B cell (primary cell): Measurements from ENCODE around the gene ZNF441. TPM values are rescaled to one million over a fixed set of nuclear protein-coding genes. Genes with fewer than 3 reads are reported as not detected.
A peak's percentile ranks its signal among the peaks of the same experiment; 100 is the strongest.
"Not testable (repeated sequence)": the region's sequence is repeated elsewhere in the genome, so short reads cannot be mapped to it uniquely, and the experiment has no call there.

Source experiments
- ATAC-seq: fragments of 200-7000 bp; cut with Tn5 transposase; one replicate; pipeline ENCODE4 v1.10.0; 2021; ENCODE audit warnings: low read depth, mild to moderate bottlenecking, moderate number of reproducible peaks, moderate library complexity
- CTCF ChIA-PET: fragments of 350-600 bp; sonication (Branson Sonifier 250); formaldehyde crosslinking; loops from one replicate; lab custom pipeline; 2021; ENCODE audit warnings: antibody characterized with exemption, inconsistent platforms; lab: Charles Lee
- POLR2A ChIA-PET: fragments of 350-600 bp; sonication (Branson Sonifier 250); formaldehyde crosslinking; loops from one replicate; lab custom pipeline; 2021; ENCODE audit warnings: antibody characterized with exemption; lab: Charles Lee
- DNase-seq: peaks from one replicate; pipeline ENCODE4 v3.0.0; 2013
- H2AFZ ChIP-seq: 2 replicates; pipeline ENCODE4 v1.6.1; 2012; ENCODE audit warnings: mild to moderate bottlenecking, low read depth, low read length; ENCODE audit not compliant: insufficient read depth, poor library complexity, severe bottlenecking
- H3K27ac ChIP-seq, 2 donors: 1 replicate in 1 of 2; 2 replicates in 1 of 2; pipeline ENCODE4 v1.5.1; 2012 to 2013; ENCODE audit warnings: low read length in 2 of 2, mild to moderate bottlenecking in 2 of 2, moderate library complexity in 1 of 2
- H3K27me3 ChIP-seq, 4 experiments: fragments of 200-600 bp in 1 of 4; sonication (generic) in 1 of 4; replicated peaks in 1 of 4; 1 replicate in 2 of 4; 2 replicates in 2 of 4; pipeline versions ENCODE4 v1.6.1 to v1.7.0; 2013 to 2016; ENCODE audit warnings: low read length in 3 of 4, mild to moderate bottlenecking in 2 of 4, mixed read lengths in 1 of 4, moderate library complexity in 1 of 4; ENCODE audit not compliant: insufficient read depth in 4 of 4, control insufficient read depth in 3 of 4; ENCODE audit errors: control extremely low read depth in 1 of 4
- H3K36me3 ChIP-seq, 2 experiments: replicated peaks in 1 of 2; 1 replicate in 1 of 2; 2 replicates in 1 of 2; pipeline versions ENCODE4 v1.6.1 to v1.7.1; 2013; ENCODE audit warnings: low read length in 1 of 2; ENCODE audit not compliant: insufficient read depth in 2 of 2, control insufficient read depth in 1 of 2; ENCODE audit errors: control extremely low read depth in 1 of 2, extremely low read depth in 1 of 2
- H3K4me1 ChIP-seq, 2 donors: fragments of 200-600 bp in 1 of 2; sonication (generic) in 1 of 2; 1 replicate in 1 of 2; 2 replicates in 1 of 2; pipeline versions ENCODE4 v1.5.1 to v1.6.1; 2013 to 2017; ENCODE audit warnings: low read length in 2 of 2; ENCODE audit not compliant: control insufficient read depth in 2 of 2, insufficient read depth in 2 of 2
- H3K4me2 ChIP-seq: replicated peaks from 2 replicates; pipeline ENCODE3; 2012; ENCODE audit warnings: mild to moderate bottlenecking, low read depth, low read length; ENCODE audit not compliant: poor library complexity, severe bottlenecking
- H3K4me3 ChIP-seq, 5 experiments: fragments of 200-600 bp in 1 of 5; sonication (generic) in 1 of 5; 1 replicate in 3 of 5; 2 replicates in 2 of 5; pipeline versions ENCODE4 v1.5.1 to v1.7.0; 2011 to 2016; ENCODE audit warnings: low read length in 4 of 5, mild to moderate bottlenecking in 4 of 5, low read depth in 2 of 5, control low read depth in 1 of 5, moderate library complexity in 1 of 5; ENCODE audit not compliant: insufficient read depth in 1 of 5; ENCODE audit errors: control extremely low read depth in 1 of 5, extremely low read depth in 1 of 5
- H3K79me2 ChIP-seq: fragments of 200-600 bp; sonication (generic); one replicate; pipeline ENCODE4 v1.6.0; 2016; ENCODE audit warnings: low read length; ENCODE audit not compliant: control insufficient read depth, insufficient read depth
- H3K9ac ChIP-seq: fragments of 200-600 bp; sonication (generic); 2 replicates; pipeline ENCODE4 v1.6.1; 2017; ENCODE audit warnings: mild to moderate bottlenecking, low read length, moderate library complexity
- H3K9me3 ChIP-seq, 3 donors: one replicate each; pipeline versions ENCODE4 v1.6.1 to v1.7.1; 2013; ENCODE audit warnings: low read length in 2 of 3; ENCODE audit not compliant: control insufficient read depth in 2 of 3, insufficient read depth in 1 of 3; ENCODE audit errors: control extremely low read depth in 1 of 3
- H4K20me1 ChIP-seq: 2 replicates; pipeline ENCODE4 v1.6.0; 2012; ENCODE audit warnings: mild to moderate bottlenecking, low read length; ENCODE audit not compliant: insufficient read depth, control insufficient read depth, poor library complexity, severe bottlenecking
- H3K27ac Mint-ChIP-seq: one replicate; pipeline ENCODE4 v1.8.0; 2021; ENCODE audit warnings: mixed read lengths
- H3K27me3 Mint-ChIP-seq: one replicate; pipeline ENCODE4 v1.8.0; 2021; ENCODE audit warnings: mixed read lengths
- H3K4me1 Mint-ChIP-seq: one replicate; pipeline ENCODE4 v1.8.0; 2021; ENCODE audit warnings: mixed read lengths
- H3K4me3 Mint-ChIP-seq: one replicate; pipeline ENCODE4 v1.8.0; 2021; ENCODE audit warnings: mixed read lengths
- H3K9me3 Mint-ChIP-seq: one replicate; pipeline ENCODE4 v1.8.0; 2022; ENCODE audit warnings: mixed read lengths; ENCODE audit not compliant: insufficient read depth
- EZH2 ChIP-seq: IDR thresholded peaks from 2 replicates; pipeline ENCODE4 v1.6.1; 2012; ENCODE audit warnings: borderline replicate concordance, low read depth, mild to moderate bottlenecking, moderate library complexity, low read length; ENCODE audit not compliant: insufficient read depth, poor library complexity, severe bottlenecking
- WGBS: methylation state at CpG from one replicate; pipeline ENCODE4 v1.1.5; 2013; ENCODE audit warnings: missing lambda C conversion rate; ENCODE audit not compliant: insufficient coverage; 5-methylcytosine and 5-hydroxymethylcytosine counted together
- intact Hi-C: fragments of 100-400 bp; cut with micrococcal nuclease; formaldehyde crosslinking; loops from one replicate; pipeline ENCODE4 v1.10.0; 2022
- polyA plus RNA-seq: library from polyadenylated mRNA; depleted of rRNA; stranded (reverse); fragments of >200 nt; gene quantifications from 2 replicates; pipeline ENCODE4 v1.2.3, GENCODE V29; 2012
- total RNA-seq, 2 donors: library from RNA; stranded (reverse); fragments of 120-200 nt in 1 of 2; gene quantifications; 1 replicate in 1 of 2; 2 replicates in 1 of 2; pipeline versions ENCODE4 v1.2.3 to v1.2.4, GENCODE V29; 2013 to 2022
- TF ChIP-seq, protein P1 (sequence below): fragments of 200-600 bp; IDR thresholded peaks from one replicate; pipeline ENCODE4 v1.8.0; 2022; ENCODE audit warnings: antibody characterized with exemption, mild to moderate bottlenecking

The ZNF441 gene
- total and polyA plus RNA-seq, 2 donors (not counting 1 experiment from before 2014, with no cell fraction given) = 7.4 to 43.5 TPM

DNA sequence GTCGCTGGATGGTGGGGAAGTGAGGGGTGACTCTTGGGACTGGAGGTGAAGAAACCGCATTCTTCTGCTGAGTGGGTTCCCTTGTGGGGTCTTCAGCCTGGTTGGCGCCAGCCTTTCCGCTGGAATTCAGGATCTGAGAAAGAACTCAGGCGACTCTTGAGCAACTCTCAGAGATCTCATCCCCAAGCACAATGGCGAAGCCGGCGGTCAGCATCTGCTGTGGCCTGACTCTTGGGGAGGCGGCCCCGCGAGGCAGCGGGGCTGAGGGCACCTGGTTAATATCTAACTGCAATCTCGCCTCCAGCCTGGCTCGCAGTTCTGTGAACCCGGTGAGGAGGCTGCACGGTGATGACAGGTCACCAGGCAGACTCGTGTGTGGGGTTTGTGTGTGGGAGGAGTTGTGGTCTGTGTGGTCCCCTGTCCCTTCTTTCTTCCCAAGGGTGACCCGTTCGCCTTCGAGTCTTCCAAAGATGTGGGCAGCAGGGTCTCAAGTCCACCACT is 883 bp downstream of the ZNF441 start:
- H3K4me3 Mint-ChIP-seq = peak overlapping the region; percentile 99
- TF ChIP-seq EZH2 = no peak
- TF ChIP-seq, protein P1, sequence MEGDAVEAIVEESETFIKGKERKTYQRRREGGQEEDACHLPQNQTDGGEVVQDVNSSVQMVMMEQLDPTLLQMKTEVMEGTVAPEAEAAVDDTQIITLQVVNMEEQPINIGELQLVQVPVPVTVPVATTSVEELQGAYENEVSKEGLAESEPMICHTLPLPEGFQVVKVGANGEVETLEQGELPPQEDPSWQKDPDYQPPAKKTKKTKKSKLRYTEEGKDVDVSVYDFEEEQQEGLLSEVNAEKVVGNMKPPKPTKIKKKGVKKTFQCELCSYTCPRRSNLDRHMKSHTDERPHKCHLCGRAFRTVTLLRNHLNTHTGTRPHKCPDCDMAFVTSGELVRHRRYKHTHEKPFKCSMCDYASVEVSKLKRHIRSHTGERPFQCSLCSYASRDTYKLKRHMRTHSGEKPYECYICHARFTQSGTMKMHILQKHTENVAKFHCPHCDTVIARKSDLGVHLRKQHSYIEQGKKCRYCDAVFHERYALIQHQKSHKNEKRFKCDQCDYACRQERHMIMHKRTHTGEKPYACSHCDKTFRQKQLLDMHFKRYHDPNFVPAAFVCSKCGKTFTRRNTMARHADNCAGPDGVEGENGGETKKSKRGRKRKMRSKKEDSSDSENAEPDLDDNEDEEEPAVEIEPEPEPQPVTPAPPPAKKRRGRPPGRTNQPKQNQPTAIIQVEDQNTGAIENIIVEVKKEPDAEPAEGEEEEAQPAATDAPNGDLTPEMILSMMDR = no peak
- peak overlapping the region; percentile 11 to 94 (median 87) for H3K4me3 ChIP-seq
- peaks cover 1 to 4% of the 10 kb centered on the region in 2 experiments for H3K36me3 ChIP-seq
- H3K4me1 Mint-ChIP-seq = peaks cover 23% of the 10 kb centered on the region
- CTCF ChIA-PET = interaction anchor here (0.9 to 1.3 kb wide), 2 partner anchors 23 to 44 kb away, joined by 3 to 4 read pairs; no protein-coding TSS in a partner anchor
- H3K9me3 ChIP-seq = peaks cover 14 to 36% (median 33%) of the 10 kb centered on the region in 3 donors
- 2% methylated on average over 13 of the region's 20 CpGs for WGBS
- H3K9ac ChIP-seq = peak overlapping the region; percentile 89
- H3K27me3 ChIP-seq = no peaks in the 10 kb centered on the region
- peak overlapping the region; percentile 80 for H2AFZ ChIP-seq
- peaks cover 25% of the 10 kb centered on the region for H3K9me3 Mint-ChIP-seq
- H3K27ac ChIP-seq = peak overlapping the region; percentile 90 to 94
- no peaks in the 10 kb centered on the region for H3K27me3 Mint-ChIP-seq
- peak overlapping the region; percentile 99 for H3K27ac Mint-ChIP-seq
- intact Hi-C loops = loop anchor here (1.0 to 5.0 kb wide), 6 partner anchors 30 to 1225 kb away; partner anchors contain the start of genes ECSIT, ZNF439, ZNF440 and ZNF627
- ATAC-seq (no peak), DNase-seq (peak; percentile 51)
- peaks cover 16 to 22% of the 10 kb centered on the region in 2 donors for H3K4me1 ChIP-seq
- H4K20me1 ChIP-seq = no peaks in the 10 kb centered on the region
- H3K4me2 ChIP-seq = peak overlapping the region; percentile 77
- POLR2A ChIA-PET = interaction anchor here (1.0 kb wide), 1 partner anchor 393 kb away, joined by 4 read pairs; the partner anchor contains the start of gene SWSAP1
- H3K79me2 ChIP-seq = peaks cover 49% of the 10 kb centered on the region

DNA sequence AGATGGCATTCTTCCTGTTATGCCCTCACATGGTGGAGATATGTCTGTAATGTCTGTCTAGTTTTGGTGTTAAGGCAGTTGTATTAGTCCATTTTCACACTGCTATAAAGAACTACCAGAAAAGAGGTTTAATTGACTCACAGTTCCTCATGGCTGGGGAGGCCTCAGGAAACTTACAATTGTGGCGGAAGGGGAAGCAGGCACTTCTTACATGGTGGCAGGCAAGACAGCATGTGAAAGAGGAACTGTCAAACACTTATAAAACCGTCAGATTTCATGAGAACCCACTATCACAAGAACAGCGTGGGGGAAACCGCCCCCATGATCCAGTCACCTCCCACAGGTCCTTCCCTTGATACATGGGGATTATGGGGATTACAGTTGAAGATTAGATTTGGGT is 3.2 kb downstream of the ZNF441 start:
- no peak overlapping the region for H3K4me2 ChIP-seq
- WGBS = no CpG with 5 or more reads among the region's 4 CpGs
- no peak overlapping the region for H2AFZ ChIP-seq
- peaks cover 13 to 40% (median 40%) of the 10 kb centered on the region in 3 donors for H3K9me3 ChIP-seq
- no peak for TF ChIP-seq EZH2
- TF ChIP-seq, protein P1 = no peak
- H3K36me3 ChIP-seq = peaks cover 1 to 4% of the 10 kb centered on the region in 2 experiments
- no peaks in the 10 kb centered on the region for H3K27me3 ChIP-seq
- ChIA-PET POLR2A (no interaction called here), CTCF (no interaction called here)
- DNase-seq (peak; percentile 26), ATAC-seq (no peak)
- H4K20me1 ChIP-seq = no peaks in the 10 kb centered on the region
- no peak overlapping the region for H3K4me3 ChIP-seq
- Mint-ChIP-seq H3K27me3 (no peaks in the 10 kb centered on the region), H3K4me3 (no peak overlapping the region), H3K9me3 (peaks cover 28% of the 10 kb centered on the region), H3K27ac (peak overlapping the region; percentile 44), H3K4me1 (peaks cover 23% of the 10 kb centered on the region)
- H3K79me2 ChIP-seq = peaks cover 62% of the 10 kb centered on the region
- intact Hi-C loops = loop anchor here (5.0 kb wide), 1 partner anchor 1222 kb away; no protein-coding TSS in a partner anchor
- peak overlapping the region in 1 of 2 donors; percentile 94 for H3K27ac ChIP-seq
- no peak overlapping the region for H3K9ac ChIP-seq
- peaks cover 16 to 22% of the 10 kb centered on the region in 2 donors for H3K4me1 ChIP-seq

DNA sequence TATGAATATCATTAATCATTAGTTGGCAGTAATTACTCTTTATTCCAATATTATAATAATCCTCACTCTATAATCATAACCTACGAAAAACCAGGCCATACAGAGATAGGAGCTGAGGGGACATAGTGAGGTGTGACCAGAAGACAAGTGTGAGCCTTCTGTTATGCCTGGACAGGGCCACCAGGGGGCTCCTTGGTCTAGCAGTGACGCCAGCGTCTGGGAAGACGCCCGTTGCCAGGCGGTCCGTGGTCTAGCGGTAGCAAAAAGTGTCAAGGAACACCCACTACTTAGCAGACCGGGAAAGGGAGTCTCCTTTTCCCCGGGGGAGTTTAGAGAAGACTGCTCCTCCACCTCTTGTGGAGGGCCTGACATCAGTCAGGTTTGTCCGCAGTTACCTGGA is 4.7 kb downstream of the ZNF441 start:
- H2AFZ ChIP-seq, H3K9ac ChIP-seq, H3K4me3 Mint-ChIP-seq, H3K27me3 ChIP-seq, H3K27me3 Mint-ChIP-seq, H3K4me2 ChIP-seq, H3K27ac ChIP-seq, POLR2A ChIA-PET, intact Hi-C loops, H3K36me3 ChIP-seq, H3K27ac Mint-ChIP-seq, DNase-seq, ATAC-seq, H4K20me1 ChIP-seq, H3K4me3 ChIP-seq: not testable (repeated sequence)
- peaks cover 20% of the 10 kb centered on the region for H3K4me1 Mint-ChIP-seq
- CTCF ChIA-PET = interaction anchor here (0.5 kb wide), 1 partner anchor 287 kb away, joined by 3 read pairs; no protein-coding TSS in a partner anchor
- peaks cover 74% of the 10 kb centered on the region for H3K79me2 ChIP-seq
- H3K9me3 Mint-ChIP-seq = peaks cover 33% of the 10 kb centered on the region
- H3K4me1 ChIP-seq = peaks cover 12 to 18% of the 10 kb centered on the region in 2 donors
- peaks cover 18 to 51% (median 46%) of the 10 kb centered on the region in 3 donors for H3K9me3 ChIP-seq
- 98% methylated on average over 7 of the region's 11 CpGs for WGBS
